Endothelial cell of umbilical vein (primary cell): Measurements from ENCODE around the gene UVRAG. TPM values are rescaled to one million over a fixed set of nuclear protein-coding genes. Genes with fewer than 3 reads are reported as not detected.

Source experiments
- BruUV-seq: library from RNA; stranded (reverse); fragments of 400-500 nt; replicated peaks from 2 replicates; lab custom pipeline; 2021; lab: Mats Ljungman, UMichigan
- CTCF ChIA-PET: fragments of 300-600, 350-600 bp; sonication (Branson Sonifier 250); formaldehyde crosslinking; loops from one replicate; lab custom pipeline; 2021; ENCODE audit warnings: antibody characterized with exemption, inconsistent platforms; lab: Charles Lee
- POLR2A ChIA-PET: fragments of 300-600, 350-600 bp; sonication (Branson Sonifier 250); formaldehyde crosslinking; loops from one replicate; lab custom pipeline; 2021; ENCODE audit warnings: antibody characterized with exemption, inconsistent platforms; lab: Charles Lee
- DNase-seq: peaks from one replicate; pipeline ENCODE4 v3.0.0-alpha.2; 2011; ENCODE audit warnings: low read depth, low spot score
- FAIRE-seq: peaks from 2 replicates; lab custom pipeline; 2011; peaks lifted over from hg19 to GRCh38; lab: Jason Lieb, UNC
- H2AFZ ChIP-seq: 2 replicates; pipeline ENCODE4 v1.6.0; 2012; ENCODE audit warnings: low read depth, low read length, control low read depth, inconsistent platforms
- H3K27ac ChIP-seq: 2 replicates; pipeline ENCODE4 v1.5.1; 2011; ENCODE audit warnings: low read depth, mild to moderate bottlenecking, control low read depth, low read length, moderate library complexity; ENCODE audit not compliant: insufficient read depth
- H3K27me3 ChIP-seq, 2 experiments: 2 replicates each; pipeline versions ENCODE4 v1.6.0 to v1.6.1; 2011; ENCODE audit warnings: low read length in 2 of 2, mixed read lengths in 1 of 2; ENCODE audit not compliant: control insufficient read depth in 2 of 2, insufficient read depth in 2 of 2
- H3K36me3 ChIP-seq, 2 experiments: 2 replicates in 1 of 2; 3 replicates in 1 of 2; pipeline ENCODE4 v1.5.1; 2011; ENCODE audit warnings: low read length in 2 of 2, mild to moderate bottlenecking in 1 of 2, moderate library complexity in 1 of 2; ENCODE audit not compliant: control insufficient read depth in 2 of 2, insufficient read depth in 2 of 2; ENCODE audit errors: extremely low read depth in 1 of 2
- H3K4me1 ChIP-seq: 3 replicates; pipeline ENCODE4 v1.5.1; 2011; ENCODE audit warnings: mild to moderate bottlenecking, low read length; ENCODE audit not compliant: control insufficient read depth, insufficient read depth; ENCODE audit errors: extremely low read depth
- H3K4me2 ChIP-seq: 2 replicates; pipeline ENCODE4 v1.6.1; 2011; ENCODE audit warnings: low read length, control low read depth, mixed read lengths; ENCODE audit not compliant: insufficient read depth
- H3K4me3 ChIP-seq, 3 experiments: fragments of 200-600 bp in 1 of 3; sonication (generic), shearing (Covaris generic) in 1 of 3; replicated peaks in 1 of 3; 2 replicates each; pipeline ENCODE4 v1.5.1; 2011 to 2016; ENCODE audit warnings: control low read depth in 3 of 3, low read length in 3 of 3, mild to moderate bottlenecking in 2 of 3, inconsistent platforms in 1 of 3, low read depth in 1 of 3, moderate library complexity in 1 of 3; ENCODE audit not compliant: insufficient read depth in 1 of 3
- H3K79me2 ChIP-seq: 2 replicates; pipeline ENCODE4 v1.6.0; 2012; ENCODE audit warnings: low read length, inconsistent platforms; ENCODE audit not compliant: control insufficient read depth, insufficient read depth
- H3K9ac ChIP-seq: replicated peaks from 2 replicates; pipeline ENCODE3; 2011; ENCODE audit warnings: low read length, control low read depth; ENCODE audit not compliant: insufficient read depth; ENCODE audit errors: extremely low read depth
- H3K9me1 ChIP-seq: replicated peaks from 3 replicates; pipeline ENCODE4 v1.6.0; 2011; ENCODE audit warnings: mild to moderate bottlenecking, low read length; ENCODE audit not compliant: control insufficient read depth, insufficient read depth; ENCODE audit errors: extremely low read depth
- H3K9me3 ChIP-seq: replicated peaks from 2 replicates; pipeline ENCODE4 v1.5.1; 2012; ENCODE audit warnings: low read length, inconsistent platforms; ENCODE audit not compliant: control insufficient read depth, insufficient read depth
- H4K20me1 ChIP-seq: replicated peaks from 2 replicates; pipeline ENCODE3; 2011; ENCODE audit warnings: mild to moderate bottlenecking, low read length; ENCODE audit not compliant: control insufficient read depth, insufficient read depth; ENCODE audit errors: extremely low read depth
- CTCF ChIP-seq, 2 donors: IDR thresholded peaks; 1 replicate in 1 of 2; 2 replicates in 1 of 2; pipeline ENCODE4 v1.5.1; 2011; ENCODE audit warnings: low read length in 2 of 2, mild to moderate bottlenecking in 2 of 2, moderate library complexity in 2 of 2, control low read depth in 1 of 2, inconsistent platforms in 1 of 2, low read depth in 1 of 2; ENCODE audit not compliant: insufficient read depth in 1 of 2; ENCODE audit errors: extremely low read depth in 1 of 2
- EZH2 ChIP-seq: IDR thresholded peaks from 2 replicates; pipeline ENCODE4 v1.6.1; 2012; ENCODE audit warnings: borderline replicate concordance, low read depth, mild to moderate bottlenecking, moderate library complexity, low read length, inconsistent platforms; ENCODE audit not compliant: severe bottlenecking
- FOS ChIP-seq: IDR thresholded peaks from 2 replicates; pipeline ENCODE4 v1.6.1; 2011; ENCODE audit warnings: mild to moderate bottlenecking, low read length, moderate library complexity, borderline replicate concordance; ENCODE audit not compliant: insufficient read depth
- GATA2 ChIP-seq: IDR thresholded peaks from 2 replicates; pipeline ENCODE4 v1.7.0; 2011; ENCODE audit warnings: low read depth, mild to moderate bottlenecking, moderate library complexity, mixed read lengths, low read length; ENCODE audit not compliant: insufficient read length, insufficient read depth
- JUN ChIP-seq: IDR thresholded peaks from 2 replicates; pipeline ENCODE4 v1.6.1; 2011; ENCODE audit warnings: borderline replicate concordance, low read depth; ENCODE audit not compliant: insufficient read length, insufficient read depth
- MAX ChIP-seq: IDR thresholded peaks from 2 replicates; pipeline ENCODE4 v1.6.1; 2011; ENCODE audit not compliant: insufficient read depth, insufficient read length
- MYC ChIP-seq: IDR thresholded peaks from one replicate; pipeline ENCODE4 v1.6.1; 2011; ENCODE audit warnings: mild to moderate bottlenecking, low read depth, low read length
- POLR2A ChIP-seq: IDR thresholded peaks from 2 replicates; pipeline ENCODE4 v1.6.1; 2012; ENCODE audit warnings: low read depth, mild to moderate bottlenecking, control low read depth, low read length
- POLR2AphosphoS5 ChIP-seq: IDR thresholded peaks from 2 replicates; pipeline ENCODE4 v1.6.1; 2012; ENCODE audit warnings: low read depth, mild to moderate bottlenecking, control low read depth, low read length, moderate library complexity; ENCODE audit not compliant: insufficient read depth
- dilution Hi-C: fragments of 300-500 bp; cut with MboI; formaldehyde crosslinking; loops from one replicate; pipeline ENCODE4 v1.15.0; 2019; ENCODE audit warnings: low sequenced_read_pairs; ENCODE audit not compliant: extremely low pct_ligation_motif_present
- intact Hi-C: fragments of 100-400 bp; cut with micrococcal nuclease; formaldehyde crosslinking; loops from one replicate; pipeline ENCODE4 v1.10.0; 2022
- polyA plus RNA-seq, 4 experiments: library from polyadenylated mRNA; depleted of rRNA in 3 of 4; stranded (reverse) in 3 of 4; unstranded in 1 of 4; fragments of >200 nt; gene quantifications; 2 replicates each; pipeline versions ENCODE4 v1.2.1 to v1.2.3, GENCODE V29; 2011 to 2012; ENCODE audit warnings: missing spikeins in 1 of 4
- total RNA-seq: library from RNA; stranded (reverse); gene quantifications from 2 replicates; pipeline ENCODE4 v1.2.3, GENCODE V29; 2021

The UVRAG gene
- total and polyA plus RNA-seq, 2 donors (not counting 3 experiments of a cell fraction or from before 2014, with no cell fraction given) = 21.2 to 65.6 TPM

DNA sequence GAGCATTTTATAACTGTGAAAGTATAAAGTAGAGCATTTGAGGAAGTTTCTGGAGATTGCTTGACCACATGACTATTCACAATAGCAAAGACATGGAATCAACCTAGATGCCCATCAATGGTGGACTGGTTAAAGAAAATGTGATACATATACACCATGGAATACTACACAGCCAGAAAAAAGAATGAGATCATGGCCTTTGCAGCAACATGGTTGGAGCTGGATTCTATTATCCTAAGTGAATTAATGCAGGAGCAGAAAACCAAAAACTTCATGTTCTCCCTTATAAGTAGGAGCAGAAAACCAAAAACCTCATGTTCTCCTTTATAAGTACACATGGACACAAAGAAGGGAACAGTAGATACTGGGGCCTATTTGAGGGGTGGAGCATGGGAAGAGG, 30.3 kb downstream of the UVRAG start:
- H3K79me2 ChIP-seq = peaks cover 89% of the 10 kb centered on the region
- intact Hi-C loops = no loop called here
- no peak overlapping the region for H3K27ac ChIP-seq
- dilution Hi-C loops = no loop called here
- H3K36me3 ChIP-seq = no peaks in the 10 kb centered on the region
- H2AFZ ChIP-seq = no peak overlapping the region
- H3K4me1 ChIP-seq = peaks cover 8% of the 10 kb centered on the region
- no peak for FAIRE-seq
- no peak overlapping the region for H3K9ac ChIP-seq
- ChIA-PET POLR2A (no interaction called here), CTCF (no interaction called here)
- H3K4me3 ChIP-seq = no peak overlapping the region
- no TSS peak for BruUV-seq
- H3K27me3 ChIP-seq = no peaks in the 10 kb centered on the region
- no peaks in the 10 kb centered on the region for H3K9me1 ChIP-seq
- TF ChIP-seq POLR2AphosphoS5 (no peak), EZH2 (no peak), GATA2 (no peak), MYC (no peak), POLR2A (no peak), CTCF (IDR thresholded peaks at IDR 0.05; ENCODE audit: extremely low read depth in 1 of 2, insufficient read depth in 1 of 2, low read depth in 1 of 2, low read length in 2 of 2) (no peak), FOS (no peak), JUN (no peak), MAX (no peak)
- no peak for DNase-seq
- H3K9me3 ChIP-seq = no peaks in the 10 kb centered on the region
- H4K20me1 ChIP-seq = peaks cover 2% of the 10 kb centered on the region
- H3K4me2 ChIP-seq = no peak overlapping the region
